Ascending aorta (tissue), 2 donors: ENCODE data around the gene B3GNT2. TPM values are rescaled to one million over a fixed set of nuclear protein-coding genes. Genes with fewer than 3 reads are reported as not detected.

Experiments used
- DNase-seq, 2 donors: peaks; one replicate each; pipeline ENCODE4 v3.0.0-alpha.2; 2019; ENCODE audit warnings: low spot score in 2 of 2
- H3K27ac ChIP-seq, 2 donors: fragments of 200-600 bp; sonication (generic); one replicate each; pipeline ENCODE4 v1.5.1; 2016 to 2017; ENCODE audit warnings: mild to moderate bottlenecking in 1 of 2
- H3K27me3 ChIP-seq: fragments of 200-600 bp; sonication (generic); one replicate; pipeline ENCODE4 v1.5.1; 2017
- H3K36me3 ChIP-seq, 2 donors: fragments of 200-600 bp; sonication (generic); one replicate each; pipeline ENCODE4 v1.5.1; 2016
- H3K4me1 ChIP-seq, 2 donors: fragments of 200-600 bp; sonication (generic); one replicate each; pipeline ENCODE4 v1.5.1; 2016 to 2017; ENCODE audit warnings: mild to moderate bottlenecking in 1 of 2
- H3K4me3 ChIP-seq, 2 donors: fragments of 200-600 bp; sonication (generic); one replicate each; pipeline ENCODE4 v1.5.1; 2016 to 2017; ENCODE audit warnings: mild to moderate bottlenecking in 1 of 2
- H3K9me3 ChIP-seq, 2 donors: fragments of 200-600 bp; sonication (generic); one replicate each; pipeline ENCODE4 v1.5.1; 2016
- intact Hi-C: fragments of 100-400 bp; cut with DNase I; formaldehyde crosslinking; loops from one replicate; pipeline ENCODE4 v1.15.1; 2023
- total RNA-seq: library from RNA; depleted of rRNA; stranded (reverse); fragments of >200 nt; gene quantifications from one replicate; pipeline ENCODE4 v1.1.0, GENCODE V29; 2016
- TF ChIP-seq, protein P1 (sequence below), 3 experiments: fragments of 200-600 bp in 2 of 3; fragments of 450-650 bp in 1 of 3; sonication (generic) in 2 of 3; IDR thresholded peaks; one replicate each; pipeline ENCODE4 v1.5.1; 2016 to 2019; ENCODE audit warnings: antibody characterized with exemption in 3 of 3, mild to moderate bottlenecking in 1 of 3, moderate library complexity in 1 of 3

The B3GNT2 gene
- total RNA-seq, 1 donor from 2014 or later, result 15.2 TPM

- Histone ChIP-seq H3K36me3 (no peaks in the 10 kb centered on the region), H3K27ac (no peak overlapping the region), H3K4me1 (peaks cover 0 to 35% of the 10 kb centered on the region in 2 donors), H3K4me3 (no peak overlapping the region), H3K27me3 (no peaks in the 10 kb centered on the region), H3K9me3 (no peaks in the 10 kb centered on the region)
- DNase-seq, result no peak
- TF ChIP-seq, protein P1, sequence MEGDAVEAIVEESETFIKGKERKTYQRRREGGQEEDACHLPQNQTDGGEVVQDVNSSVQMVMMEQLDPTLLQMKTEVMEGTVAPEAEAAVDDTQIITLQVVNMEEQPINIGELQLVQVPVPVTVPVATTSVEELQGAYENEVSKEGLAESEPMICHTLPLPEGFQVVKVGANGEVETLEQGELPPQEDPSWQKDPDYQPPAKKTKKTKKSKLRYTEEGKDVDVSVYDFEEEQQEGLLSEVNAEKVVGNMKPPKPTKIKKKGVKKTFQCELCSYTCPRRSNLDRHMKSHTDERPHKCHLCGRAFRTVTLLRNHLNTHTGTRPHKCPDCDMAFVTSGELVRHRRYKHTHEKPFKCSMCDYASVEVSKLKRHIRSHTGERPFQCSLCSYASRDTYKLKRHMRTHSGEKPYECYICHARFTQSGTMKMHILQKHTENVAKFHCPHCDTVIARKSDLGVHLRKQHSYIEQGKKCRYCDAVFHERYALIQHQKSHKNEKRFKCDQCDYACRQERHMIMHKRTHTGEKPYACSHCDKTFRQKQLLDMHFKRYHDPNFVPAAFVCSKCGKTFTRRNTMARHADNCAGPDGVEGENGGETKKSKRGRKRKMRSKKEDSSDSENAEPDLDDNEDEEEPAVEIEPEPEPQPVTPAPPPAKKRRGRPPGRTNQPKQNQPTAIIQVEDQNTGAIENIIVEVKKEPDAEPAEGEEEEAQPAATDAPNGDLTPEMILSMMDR (IDR thresholded peaks at IDR 0.05), result no peak
- intact Hi-C loops, result no loop called here
These were observed 4.5 kb downstream of the B3GNT2 start for GRCh38 chr2:62200291-62200841.

DNA sequence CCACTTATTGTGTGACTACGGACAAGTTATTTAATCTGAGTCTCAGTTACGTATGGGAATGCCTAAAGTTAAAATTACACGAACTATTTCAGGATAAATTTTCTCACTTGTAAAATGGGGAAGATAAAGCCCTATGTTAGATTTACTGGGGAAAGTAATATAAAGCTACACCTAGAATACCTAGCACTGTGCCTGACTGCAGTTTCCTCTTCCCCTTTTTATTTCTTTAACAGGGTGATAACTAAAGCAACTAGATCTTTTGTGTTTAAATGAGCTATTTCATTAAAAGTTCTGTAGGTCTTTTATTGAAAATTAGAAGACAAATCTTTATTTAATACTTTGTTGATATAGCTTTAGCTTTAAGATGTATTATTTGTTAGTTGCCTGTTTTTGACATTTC, 5.0 kb downstream of the B3GNT2 start:
- TF ChIP-seq, protein P1 (IDR thresholded peaks at IDR 0.05), result no peak
- peaks cover 0 to 36% of the 10 kb centered on the region in 2 donors for H3K4me1 ChIP-seq
- no peaks in the 10 kb centered on the region for H3K9me3 ChIP-seq
- no peak overlapping the region for H3K4me3 ChIP-seq
- H3K36me3 ChIP-seq, result no peaks in the 10 kb centered on the region
- intact Hi-C loops, result no loop called here
- H3K27me3 ChIP-seq, result no peaks in the 10 kb centered on the region
- no peak overlapping the region for H3K27ac ChIP-seq
- DNase-seq, result no peak

DNA sequence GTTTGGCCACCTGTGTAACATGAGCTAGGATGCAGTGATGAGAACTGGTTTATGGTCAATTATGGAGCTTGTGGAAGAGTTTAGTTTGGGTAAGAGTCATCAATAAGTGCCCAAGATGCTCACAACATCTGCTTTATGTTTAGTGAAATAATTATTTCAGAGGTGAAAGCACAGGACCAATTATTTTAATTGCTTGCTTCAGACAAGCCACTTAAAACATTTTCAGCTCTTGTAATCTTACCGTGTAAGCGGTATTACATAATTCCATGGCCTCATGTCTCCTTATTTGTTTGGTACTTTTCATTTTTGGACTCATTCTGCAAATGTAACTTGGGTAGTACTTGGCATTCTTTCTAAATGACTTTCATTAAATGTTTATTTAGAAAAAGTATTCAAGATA, 5.4 kb downstream of the B3GNT2 start:
- H3K4me3 ChIP-seq, result no peak overlapping the region
- no peaks in the 10 kb centered on the region for H3K36me3 ChIP-seq
- no peak overlapping the region for H3K27ac ChIP-seq
- TF ChIP-seq, protein P1 (IDR thresholded peaks at IDR 0.05), result no peak
- H3K9me3 ChIP-seq, result no peaks in the 10 kb centered on the region
- no peaks in the 10 kb centered on the region for H3K27me3 ChIP-seq
- DNase-seq, result no peak
- peaks cover 0 to 36% of the 10 kb centered on the region in 2 donors for H3K4me1 ChIP-seq
- intact Hi-C loops, result no loop called here

DNA sequence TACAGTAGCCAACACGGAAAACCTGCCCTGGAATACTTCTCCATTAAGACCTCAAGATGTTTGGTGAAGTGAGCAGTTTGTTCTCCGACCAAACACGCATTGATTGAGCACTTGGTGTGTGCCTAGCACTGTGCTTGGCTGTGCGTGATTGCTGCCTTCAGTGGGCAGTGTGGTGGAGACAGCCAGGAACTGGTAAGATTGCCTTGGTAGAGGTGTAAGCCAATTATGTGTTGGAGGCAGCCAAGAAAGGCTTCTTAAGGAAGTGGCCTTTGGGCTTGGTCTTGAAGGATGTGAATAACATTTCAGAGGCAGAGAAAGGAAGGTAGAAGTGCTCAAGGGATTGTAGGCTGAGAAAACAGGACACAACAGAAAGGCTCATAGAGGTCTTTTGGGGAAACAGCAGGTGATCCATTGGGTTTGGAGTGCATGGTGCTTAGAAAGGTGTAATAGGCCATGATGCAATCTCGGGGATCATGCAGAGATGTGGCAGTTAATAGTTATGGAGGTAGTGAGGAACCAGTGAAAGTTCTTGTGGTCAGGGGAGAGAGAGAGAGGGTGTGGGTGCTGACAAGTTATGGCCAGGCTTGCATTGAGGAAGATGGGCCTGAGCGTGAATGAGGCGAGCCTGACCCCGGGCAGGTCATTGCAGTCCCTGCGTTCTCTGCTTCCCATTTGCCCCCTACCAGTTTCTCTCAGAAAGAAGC, 6.3 kb downstream of the B3GNT2 start:
- TF ChIP-seq, protein P1 (IDR thresholded peaks at IDR 0.05), result no peak
- no peak for DNase-seq
- Histone ChIP-seq H3K27me3 (no peaks in the 10 kb centered on the region), H3K27ac (peak overlapping the region; percentile 32 to 47), H3K4me3 (no peak overlapping the region), H3K9me3 (no peaks in the 10 kb centered on the region), H3K36me3 (no peaks in the 10 kb centered on the region), H3K4me1 (peaks cover 0 to 36% of the 10 kb centered on the region in 2 donors)
- intact Hi-C loops, result no loop called here

DNA sequence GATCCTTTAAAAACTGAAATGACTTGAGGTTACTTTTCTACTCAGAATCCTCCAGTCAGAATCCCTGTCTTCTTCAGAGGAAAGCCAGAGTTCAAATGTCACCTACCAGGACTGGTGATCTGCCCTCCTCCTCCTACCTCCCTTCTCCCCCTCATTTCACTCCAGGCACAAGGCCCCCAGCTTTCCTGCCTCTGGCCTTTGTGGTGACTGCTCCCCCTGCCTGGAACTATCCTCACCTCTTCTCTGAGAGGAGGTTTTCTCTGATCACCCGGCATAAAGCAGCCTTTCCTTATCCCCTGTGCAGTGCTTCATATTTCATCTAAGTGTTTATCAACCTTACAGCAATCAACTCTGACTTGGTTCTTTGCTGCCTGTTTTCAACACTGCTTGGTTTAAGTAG, 6.8 kb downstream of the B3GNT2 start:
- H3K27me3 ChIP-seq, result no peaks in the 10 kb centered on the region
- no peak overlapping the region for H3K4me3 ChIP-seq
- no peaks in the 10 kb centered on the region for H3K36me3 ChIP-seq
- no peak for DNase-seq
- peak overlapping the region in 1 of 2 donors; percentile 47 for H3K27ac ChIP-seq
- no peaks in the 10 kb centered on the region for H3K9me3 ChIP-seq
- peaks cover 0 to 36% of the 10 kb centered on the region in 2 donors for H3K4me1 ChIP-seq
- intact Hi-C loops, result no loop called here
- TF ChIP-seq, protein P1 (IDR thresholded peaks at IDR 0.05), result no peak
